Inflammatory macrophage treated with lipopolysaccharide for 1 hour (primary cell): ENCODE results near the gene EPHA10.
A peak's percentile ranks its signal among the peaks of the same experiment; 100 is the strongest.
"Not testable (repeated sequence)": the region's sequence is repeated elsewhere in the genome, so short reads cannot be mapped to it uniquely, and the experiment has no call there.

Experiments
- DNase-seq, 2 donors: peaks; one replicate each; pipeline ENCODE4 v3.0.0-alpha.2; 2020 to 2022

The EPHA10 gene

GRCh38 chr1:37764888-37765441 lies at the start of gene EPHA10:
Gene EPHA10 (minus strand): TSS chr1:37765120. CDS start chr1:37765066, 54 bp downstream.
- no peak for DNase-seq

GRCh38 chr1:37814252-37814651 lies 49.3 kb upstream of the EPHA10 start:
- DNase-seq: no peak

GRCh38 chr1:37813529-37814145 lies 48.7 kb upstream of the EPHA10 start:
- DNase-seq: peak; percentile 44 to 64

- peak; percentile 80 to 93 for DNase-seq
Measured at GRCh38 chr1:37811027-37811655, 46.2 kb upstream of the EPHA10 start.

GRCh38 chr1:37809942-37810341 lies 45.0 kb upstream of the EPHA10 start:
- DNase-seq: peak; percentile 41 to 47

DNA sequence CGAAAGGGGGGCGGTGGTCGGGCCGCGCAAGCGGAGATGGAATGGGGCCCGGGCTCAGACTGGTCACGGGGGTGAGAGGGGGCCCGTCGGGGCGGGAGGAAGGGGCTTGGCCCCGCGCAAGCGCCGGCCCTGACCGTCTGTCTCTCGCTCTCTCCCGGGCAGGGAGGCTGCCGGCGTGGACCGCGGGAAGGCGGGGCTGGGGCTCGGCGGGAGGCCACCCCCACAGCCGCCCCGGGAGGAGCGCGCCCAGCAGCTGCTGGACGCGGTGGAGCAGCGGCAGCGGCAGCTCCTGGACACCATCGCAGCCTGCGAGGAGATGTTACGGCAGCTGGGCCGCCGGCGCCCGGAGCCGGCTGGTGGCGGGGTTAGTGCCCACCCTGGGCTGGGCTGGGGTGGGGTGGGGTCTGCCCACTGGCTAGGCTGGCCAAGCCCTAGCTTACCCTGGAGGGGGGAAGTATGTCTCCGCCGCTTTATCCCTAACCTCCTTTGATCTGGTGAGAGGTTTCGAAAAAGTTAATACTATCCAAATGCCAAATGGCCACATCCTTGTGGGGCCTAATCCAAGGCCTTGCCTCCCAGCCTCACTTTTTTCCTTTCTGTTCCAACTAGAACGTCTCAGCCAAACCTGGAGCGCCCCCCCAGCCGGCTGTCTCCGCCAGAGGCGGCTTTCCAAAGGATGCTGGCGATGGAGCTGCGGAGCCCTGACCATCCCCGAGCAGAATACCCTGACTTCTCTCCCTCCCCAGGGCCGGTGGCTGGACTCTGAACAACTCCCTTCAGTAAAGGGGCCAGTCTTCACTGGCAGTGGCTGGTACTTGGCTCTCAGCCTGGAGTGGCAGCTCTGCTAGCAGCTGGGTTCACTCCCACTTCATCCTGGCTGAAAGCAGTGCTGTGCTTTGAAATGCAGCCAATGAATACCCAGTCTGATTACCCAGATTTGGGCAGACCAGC lies 43.7 kb upstream of the EPHA10 start:
- DNase-seq: peak; percentile 72 to 77

- DNase-seq: peak; percentile 92 to 94
Measured at GRCh38 chr1:37807555-37808368, 42.8 kb upstream of the EPHA10 start, which contains the start of the genes C1orf122 and YRDC. Gene C1orf122 (plus strand): TSS chr1:37807790. CDS start chr1:37808405, 615 bp downstream. Gene YRDC (minus strand): TSS chr1:37808208. CDS start chr1:37808180, 28 bp downstream.

- DNase-seq: no peak
Measured at GRCh38 chr1:37807220-37807554, 42.3 kb upstream of the EPHA10 start.

DNA sequence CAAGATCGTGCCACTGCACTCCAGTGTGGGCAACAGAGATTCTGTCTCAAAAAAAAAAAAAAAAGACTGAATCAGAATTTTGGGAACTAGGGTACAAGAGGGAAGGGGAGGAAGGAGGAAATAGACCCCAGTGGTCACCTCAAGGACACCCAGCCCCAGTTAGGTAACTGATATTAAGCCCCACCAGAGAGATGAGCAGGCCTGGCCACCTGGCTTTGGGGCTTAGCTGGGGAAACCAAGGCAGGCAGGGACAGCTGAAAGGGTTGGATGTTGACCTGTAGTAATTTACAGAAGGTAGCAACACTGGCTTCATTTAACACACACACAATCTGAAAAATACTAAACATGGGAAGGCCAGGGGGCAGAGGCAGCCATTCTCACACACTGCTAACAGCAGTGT lies 37.5 kb upstream of the EPHA10 start:
- DNase-seq: no peak

GRCh38 chr1:37797750-37798345 lies 32.9 kb upstream of the EPHA10 start:
- no peak for DNase-seq

GRCh38 chr1:37795340-37796125 lies 30.6 kb upstream of the EPHA10 start:
- DNase-seq: peak in 1 of 2 donors; percentile 61

DNA sequence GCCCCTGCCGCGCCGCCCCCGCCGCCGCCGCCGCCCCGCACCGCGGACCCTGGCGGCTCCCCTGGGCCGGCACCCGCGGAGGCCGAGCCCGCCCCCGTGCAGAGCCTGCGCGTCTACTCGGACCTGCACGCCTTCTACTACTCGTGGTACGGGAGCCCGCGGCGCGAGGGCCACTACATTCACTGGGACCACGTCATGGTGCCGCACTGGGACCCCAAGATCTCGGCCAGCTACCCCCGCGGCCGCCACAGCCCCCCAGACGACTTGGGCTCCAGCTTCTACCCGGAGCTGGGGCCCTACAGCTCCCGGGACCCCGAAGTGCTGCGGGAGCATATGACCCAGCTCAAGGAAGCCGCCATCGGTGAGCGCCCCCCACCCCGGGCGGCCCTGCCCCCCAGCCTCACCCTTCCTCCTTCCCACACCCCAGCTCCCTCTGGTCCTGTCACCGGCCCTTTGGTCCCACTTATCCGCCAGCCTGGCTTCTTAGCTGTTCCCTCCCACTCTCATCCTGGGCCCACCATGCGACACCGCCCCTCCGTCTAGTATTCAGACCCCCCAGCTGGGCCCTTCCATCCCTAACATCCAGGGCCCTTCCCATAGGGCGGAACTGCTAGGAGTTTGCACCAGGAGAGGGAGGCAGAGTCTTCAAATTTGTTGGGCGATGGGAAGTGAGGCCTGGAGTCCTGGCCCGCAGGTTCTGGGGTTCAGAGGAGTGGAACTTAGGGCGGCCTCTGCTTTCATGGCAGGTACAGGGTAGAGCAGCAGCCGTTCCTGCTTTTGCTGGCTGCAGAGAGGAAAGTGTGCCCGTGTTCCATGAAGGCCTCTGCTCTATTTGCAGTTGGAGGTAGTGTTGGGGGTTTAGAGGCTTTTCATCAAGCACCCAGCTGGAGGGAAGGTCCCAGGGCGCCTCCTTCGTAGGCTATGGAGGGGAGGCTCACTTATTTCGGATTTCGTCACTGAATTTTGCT lies 29.7 kb upstream of the EPHA10 start:
- no peak for DNase-seq

GRCh38 chr1:37793773-37794371 lies 29.0 kb upstream of the EPHA10 start, which contains the start of gene MANEAL:
Gene MANEAL (plus strand): TSS chr1:37793847. CDS start chr1:37794183, 336 bp downstream.
- peak; percentile 51 to 52 for DNase-seq

GRCh38 chr1:37792943-37793686 lies 28.2 kb upstream of the EPHA10 start:
- no peak for DNase-seq

DNA sequence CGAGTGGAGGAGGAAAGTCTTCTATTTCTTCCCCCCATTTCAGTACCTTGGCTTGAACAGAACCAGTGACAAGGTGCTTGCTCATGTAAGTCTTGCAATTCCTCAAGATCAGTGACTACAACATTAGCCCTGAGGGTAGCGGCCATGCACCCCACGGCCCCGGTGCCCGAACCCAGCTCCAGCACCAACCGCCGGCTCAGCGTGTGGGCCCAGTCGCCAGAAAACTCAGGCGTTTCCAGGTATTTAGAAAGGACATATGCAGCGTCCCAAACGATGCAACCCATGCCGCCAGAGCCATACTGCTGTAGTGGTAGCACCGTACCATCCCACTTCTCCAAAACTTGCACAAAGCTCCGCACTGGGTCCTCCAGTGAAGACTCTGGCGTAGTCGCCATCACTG lies 17.6 kb upstream of the EPHA10 start:
- DNase-seq: no peak

DNA sequence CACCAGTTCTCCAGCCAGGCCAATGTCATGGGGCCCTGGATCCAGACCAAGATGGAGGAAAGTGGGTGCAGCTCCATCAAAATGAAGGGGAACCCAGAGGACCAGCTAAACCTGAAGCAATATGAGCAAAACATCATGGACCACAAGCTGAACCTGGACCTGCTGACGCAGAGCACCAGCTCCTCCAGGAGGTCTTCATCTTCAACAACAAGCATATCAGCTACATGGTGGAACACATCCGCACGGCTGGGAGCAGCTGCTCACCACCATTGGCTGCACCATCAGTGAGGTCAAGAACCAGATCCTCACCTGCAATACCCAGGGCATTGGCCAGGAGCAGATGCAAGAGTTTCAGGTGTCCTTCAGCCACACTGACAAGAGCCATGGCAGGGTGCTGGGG lies 13.7 kb upstream of the EPHA10 start:
- DNase-seq: no peak

DNA sequence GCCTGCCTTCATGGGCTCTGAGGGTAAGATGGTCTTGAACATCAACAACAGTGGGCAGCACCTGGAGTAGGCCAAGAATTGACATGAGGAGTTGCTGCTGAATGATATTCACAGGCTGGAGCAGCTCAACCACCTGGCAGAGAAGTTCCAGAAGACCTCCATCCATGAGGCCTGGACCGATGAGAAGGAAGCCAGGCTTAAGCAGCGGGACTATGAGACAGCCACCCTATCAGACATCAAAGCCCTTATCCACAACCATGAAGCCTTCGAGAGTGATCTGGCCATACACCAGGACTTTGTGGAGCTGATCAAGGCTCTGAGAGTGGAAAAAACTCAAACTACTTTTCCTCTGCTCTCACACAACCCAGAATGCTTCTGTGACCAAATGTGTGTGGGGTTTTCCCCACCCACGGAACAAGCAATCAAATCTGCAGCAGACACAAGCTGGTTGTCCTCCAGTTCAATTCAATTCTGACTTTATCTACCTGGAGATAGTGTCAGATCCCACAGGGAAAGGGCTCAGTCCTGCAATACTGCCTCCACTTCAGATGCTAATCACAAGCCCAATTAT lies 12.1 kb upstream of the EPHA10 start:
- peak in 1 of 2 donors; percentile 20 for DNase-seq

GRCh38 chr1:37771440-37771839 lies 6.5 kb upstream of the EPHA10 start:
- not testable (repeated sequence) for DNase-seq
